A549 (cell line): ENCODE measurements around the gene PIGB. TPM values are rescaled to one million over a fixed set of nuclear protein-coding genes. Genes with fewer than 3 reads are reported as not detected.

Experiments used
- ATAC-seq, 2 experiments: fragments of 200-7000 bp in 1 of 2; fragments of >200 bp in 1 of 2; cut with Nextera tagmentation in 1 of 2; cut with Tn5 transposase in 1 of 2; 3 replicates each; pipeline versions ENCODE4 v1.8.0 to v1.9.1; 2018 to 2020; ENCODE audit warnings: mild to moderate bottlenecking in 1 of 2, moderate library complexity in 1 of 2
- CTCF ChIA-PET: fragments of 300-600 bp; sonication (Branson Sonifier 250); formaldehyde crosslinking; extraction: SDS; loops from one replicate; lab custom pipeline; 2021; ENCODE audit warnings: antibody characterized with exemption, inconsistent platforms; lab: Yijun Ruan, JAX
- POLR2A ChIA-PET: fragments of 350-600 bp; formaldehyde crosslinking; extraction: SDS; loops from one replicate; lab custom pipeline; 2021; ENCODE audit warnings: antibody characterized with exemption, inconsistent platforms; lab: Yijun Ruan, JAX
- DNase-seq, 2 experiments: peaks; one replicate each; pipeline versions ENCODE4 v3.0.0 to v3.0.0-alpha.2; 2011 to 2016; ENCODE audit warnings: low read depth in 1 of 2, low spot score in 1 of 2
- FAIRE-seq: peaks from 2 replicates; lab custom pipeline; 2011; peaks lifted over from hg19 to GRCh38; lab: Jason Lieb, UNC
- H3K27ac ChIP-seq, 2 experiments: fragments of >200 bp; sonication (Bioruptor Twin); formaldehyde crosslinking; 3 replicates each; pipeline ENCODE4 v1.5.1; 2016 to 2017
- H3K4me1 ChIP-seq: fragments of >200 bp; sonication (Bioruptor Twin); formaldehyde crosslinking; 3 replicates; pipeline ENCODE4 v1.6.1; 2016
- H3K4me2 ChIP-seq: fragments of >200 bp; sonication (Bioruptor Twin); formaldehyde crosslinking; 3 replicates; pipeline ENCODE4 v1.6.1; 2016
- H3K4me3 ChIP-seq: fragments of >200 bp; sonication (Bioruptor Twin); formaldehyde crosslinking; 3 replicates; pipeline ENCODE4 v1.5.1; 2016
- H3K9me3 ChIP-seq: fragments of >200 bp; sonication (Bioruptor Twin); formaldehyde crosslinking; 3 replicates; pipeline ENCODE4 v1.6.1; 2016
- BCL3 ChIP-seq: fragments of >200 bp; sonication (Bioruptor Twin); formaldehyde crosslinking; IDR thresholded peaks from 3 replicates; pipeline ENCODE4 v1.6.1; 2016
- BHLHE40 ChIP-seq: IDR thresholded peaks from 2 replicates; pipeline ENCODE4 v1.6.1; 2012; ENCODE audit warnings: low read depth, low read length, inconsistent platforms
- CTCF ChIP-seq: fragments of >200 bp; sonication (Bioruptor Twin); formaldehyde crosslinking; IDR thresholded peaks from 3 replicates; pipeline ENCODE4 v1.5.1; 2016
- EP300 ChIP-seq, 2 experiments: fragments of >200 bp; sonication (Bioruptor Twin); formaldehyde crosslinking; IDR thresholded peaks; 2 replicates in 1 of 2; 3 replicates in 1 of 2; pipeline ENCODE4 v1.6.1; 2016 to 2017
- ESRRA ChIP-seq: fragments of 150-350 bp; IDR thresholded peaks from 2 replicates; pipeline ENCODE4 v1.6.1; 2014; ENCODE audit warnings: mild to moderate bottlenecking, low read length, borderline replicate concordance
- FOSL2 ChIP-seq, 2 experiments: fragments of 450-650 bp in 1 of 2; fragments of >200 bp in 1 of 2; sonication (Bioruptor Twin) in 1 of 2; formaldehyde crosslinking; IDR thresholded peaks; 2 replicates each; pipeline versions ENCODE4 v1.5.0 to v1.6.1; 2016 to 2020; ENCODE audit warnings: mild to moderate bottlenecking in 1 of 2, moderate library complexity in 1 of 2
- GATA3 ChIP-seq: IDR thresholded peaks from 2 replicates; pipeline ENCODE4 v1.6.1; 2012; ENCODE audit warnings: borderline replicate concordance
- HES2 ChIP-seq: fragments of >200 bp; sonication (Bioruptor Twin); formaldehyde crosslinking; IDR thresholded peaks from 2 replicates; pipeline ENCODE4 v1.6.1; 2016
- HOXB5 ChIP-seq: fragments of 250-450 bp; sonication (Bioruptor Pico); IDR thresholded peaks from 2 replicates; pipeline ENCODE4 v1.5.0; 2020; ENCODE audit warnings: mild to moderate bottlenecking, moderate library complexity
- JUNB ChIP-seq: fragments of >200 bp; sonication (Bioruptor Twin); formaldehyde crosslinking; IDR thresholded peaks from 2 replicates; pipeline ENCODE4 v1.6.1; 2016
- MAFK ChIP-seq: fragments of 450-650 bp; IDR thresholded peaks from 2 replicates; pipeline ENCODE4 v1.6.1; 2014; ENCODE audit not compliant: partially characterized antibody
- NFE2L2 ChIP-seq: fragments of 150-350 bp; conservative IDR thresholded peaks from 2 replicates; pipeline ENCODE4 v1.6.1; 2014; ENCODE audit warnings: low read length
- NPAS2 ChIP-seq: fragments of 250-450 bp; sonication (Bioruptor Pico); IDR thresholded peaks from 2 replicates; pipeline ENCODE4 v1.8.0; 2022; ENCODE audit warnings: mild to moderate bottlenecking, moderate library complexity, borderline replicate concordance
- NR3C1 ChIP-seq: fragments of >200 bp; sonication (Bioruptor Twin); formaldehyde crosslinking; IDR thresholded peaks from 3 replicates; pipeline ENCODE4 v1.6.1; 2017
- PHF8 ChIP-seq: fragments of 200-600 bp; sonication (generic); IDR thresholded peaks from 2 replicates; pipeline ENCODE4 v1.6.1; 2016; ENCODE audit warnings: low read depth, mild to moderate bottlenecking, antibody characterized with exemption, moderate library complexity, borderline replicate concordance
- POLR2AphosphoS2 ChIP-seq: conservative IDR thresholded peaks from 2 replicates; pipeline ENCODE4 v1.6.1; 2012; ENCODE audit warnings: low read length, improper control_type of control experiment, inconsistent platforms
- RARB ChIP-seq: fragments of 250-450 bp; sonication (Bioruptor Pico); IDR thresholded peaks from 2 replicates; pipeline ENCODE4 v1.8.0; 2021; ENCODE audit warnings: mild to moderate bottlenecking, moderate library complexity
- RNF2 ChIP-seq: fragments of 200-600 bp; sonication (generic); IDR thresholded peaks from 2 replicates; pipeline ENCODE4 v1.6.1; 2016; ENCODE audit warnings: low read depth, mild to moderate bottlenecking, antibody characterized with exemption, moderate library complexity, borderline replicate concordance
- SMC3 ChIP-seq: fragments of >200 bp; sonication (Bioruptor Twin); formaldehyde crosslinking; IDR thresholded peaks from 3 replicates; pipeline ENCODE4 v1.6.1; 2018; ENCODE audit warnings: inconsistent platforms
- TFCP2L1 ChIP-seq: fragments of 250-450 bp; sonication (Bioruptor Pico); IDR thresholded peaks from 2 replicates; pipeline ENCODE4 v1.5.0; 2021; ENCODE audit warnings: mild to moderate bottlenecking
- TP53 ChIP-seq: fragments of 250-450 bp; sonication (Bioruptor Pico); IDR thresholded peaks from 2 replicates; pipeline ENCODE4 v1.5.0; 2021; ENCODE audit warnings: mild to moderate bottlenecking, moderate library complexity
- ZC3H11A ChIP-seq: fragments of 450-650 bp; IDR thresholded peaks from 2 replicates; pipeline ENCODE4 v1.6.1; 2014; ENCODE audit warnings: antibody characterized with exemption, mild to moderate bottlenecking
- ZSCAN20 ChIP-seq: fragments of 250-450 bp; sonication (Bioruptor Pico); IDR thresholded peaks from 2 replicates; pipeline ENCODE4 v1.8.0; 2022; ENCODE audit warnings: mild to moderate bottlenecking, moderate library complexity
- WGBS: methylation state at CpG from one replicate; pipeline ENCODE4 v1.1.6; 2017; ENCODE audit errors: missing lambda C conversion rate; 5-methylcytosine and 5-hydroxymethylcytosine counted together
- polyA plus RNA-seq, 4 experiments: library from polyadenylated mRNA; depleted of rRNA in 3 of 4; stranded (reverse); fragments of >200 nt; fragmentation: RNase III in 1 of 4; extraction: RNeasy Plus Mini Kit Qiagen cat#74134 plus additional on column Dnase treatment in 1 of 4; gene quantifications; 2 replicates in 3 of 4; 3 replicates in 1 of 4; pipeline ENCODE4 v1.2.3, GENCODE V29; 2011 to 2017
- TF ChIP-seq, protein P1 (sequence below): IDR thresholded peaks from 2 replicates; pipeline ENCODE4 v1.6.1; 2012; ENCODE audit warnings: low read depth, borderline replicate concordance

PIGB gene
- polyA plus RNA-seq, 2 of the 4 experiments (the other 2 are of a cell fraction) = 21.5 to 43.3 TPM

DNA sequence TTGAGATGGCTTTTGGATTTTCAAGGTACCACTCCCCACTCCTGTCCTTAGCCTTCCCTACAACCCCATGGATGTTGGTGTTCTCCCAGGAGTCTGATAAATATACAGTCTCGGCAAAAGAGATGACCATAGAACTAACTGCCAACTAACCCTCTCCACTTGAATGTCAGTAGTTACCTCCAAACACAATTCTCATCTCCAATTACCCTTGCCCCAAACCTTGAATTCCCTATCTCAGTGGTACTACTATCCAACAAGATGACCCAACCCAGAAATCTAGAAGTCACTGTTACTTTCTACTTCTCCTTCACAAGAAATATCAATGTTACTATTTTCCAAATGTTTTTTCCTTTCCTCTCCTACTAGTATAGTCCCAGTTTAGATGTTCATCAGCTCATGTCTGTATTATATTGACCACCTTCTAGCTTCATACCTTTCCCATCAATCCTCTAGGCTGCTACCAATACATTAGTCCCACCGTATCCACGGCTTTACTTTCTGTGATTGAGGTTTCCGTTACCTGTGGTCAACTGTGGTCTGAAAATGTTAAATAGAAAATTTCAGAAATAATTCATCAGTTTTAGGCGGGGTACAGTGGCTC is 38.1 kb downstream of the PIGB start:
- Histone ChIP-seq H3K4me1 (peaks cover 13% of the 10 kb centered on the region; the same call in 2 of the 3 replicates), H3K27ac (no peak overlapping the region), H3K4me2 (no peak overlapping the region), H3K4me3 (no peak overlapping the region), H3K9me3 (no peaks in the 10 kb centered on the region)
- TF ChIP-seq CTCF (no peak), POLR2AphosphoS2 (0 out of 2 replicates have a peak, but pooled peaks have one; percentile 51)
- WGBS = 96% methylated on average over 5 of the region's 5 CpGs
- ChIA-PET POLR2A (interaction anchor here (0.7 kb wide), 1 partner anchor 160 kb away, joined by 3 read pairs; the partner anchor contains the start of gene RSL24D1), CTCF (interaction anchor here (0.6 to 1.3 kb wide), 2 partner anchors 12 to 140 kb away, joined by 3 read pairs; no protein-coding TSS in a partner anchor)
- DNase-seq (no peak), ATAC-seq (no peak), FAIRE-seq (peak; percentile 74)

GRCh38 chr15:55357774-55358173 is 38.8 kb downstream of the PIGB start:
- WGBS = 89% methylated on average over 2 of the region's 2 CpGs
- H3K4me1 ChIP-seq = peaks cover 13% of the 10 kb centered on the region; the same call in 2 of the 3 replicates
- no peak overlapping the region for H3K4me2 ChIP-seq
- no peak for TF ChIP-seq BCL3
- TF ChIP-seq NR3C1 = no peak
- TF ChIP-seq SMC3 = no peak
- TF ChIP-seq NPAS2 (CRISPR knock-in tag) = no peak
- TF ChIP-seq RARB (CRISPR knock-in tag) = no peak
- TF ChIP-seq HOXB5 (CRISPR knock-in tag) = no peak
- no peak for FAIRE-seq
- POLR2A ChIA-PET = interaction anchor here (0.7 kb wide), 1 partner anchor 161 kb away, joined by 3 read pairs; the partner anchor contains the start of gene RSL24D1
- no peak overlapping the region for H3K4me3 ChIP-seq
- no peak for ATAC-seq
- no peak for DNase-seq
- no peak overlapping the region for H3K27ac ChIP-seq
- no peaks in the 10 kb centered on the region for H3K9me3 ChIP-seq
- CTCF ChIA-PET = interaction anchor here (0.6 to 1.5 kb wide), 7 partner anchors 10 to 141 kb away, joined by 3 to 7 read pairs (median 3); no protein-coding TSS in a partner anchor

- CTCF ChIA-PET = interaction anchor here (1.0 to 1.5 kb wide), 7 partner anchors 9 to 84 kb away, joined by 3 to 7 read pairs (median 3); no protein-coding TSS in a partner anchor
- Histone ChIP-seq H3K4me2 (peak overlapping the region; percentile 7; the same call in 1 of the 3 replicates), H3K27ac (no peak overlapping the region), H3K9me3 (no peaks in the 10 kb centered on the region), H3K4me1 (peaks cover 13% of the 10 kb centered on the region; the same call in 2 of the 3 replicates), H3K4me3 (no peak overlapping the region)
- ATAC-seq = no peak
- DNase-seq = no peak
- TF ChIP-seq, protein P1, sequence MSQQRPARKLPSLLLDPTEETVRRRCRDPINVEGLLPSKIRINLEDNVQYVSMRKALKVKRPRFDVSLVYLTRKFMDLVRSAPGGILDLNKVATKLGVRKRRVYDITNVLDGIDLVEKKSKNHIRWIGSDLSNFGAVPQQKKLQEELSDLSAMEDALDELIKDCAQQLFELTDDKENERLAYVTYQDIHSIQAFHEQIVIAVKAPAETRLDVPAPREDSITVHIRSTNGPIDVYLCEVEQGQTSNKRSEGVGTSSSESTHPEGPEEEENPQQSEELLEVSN = no peak
- TF ChIP-seq ESRRA (no peak), NPAS2 (CRISPR knock-in tag) (no peak), NR3C1 (no peak), PHF8 (no peak), HES2 (no peak), MAFK (no peak), FOSL2 (IDR thresholded peaks at IDR 0.05) (no peak), FOSL2 (CRISPR knock-in tag; IDR thresholded peaks at IDR 0.05) (no peak), JUNB (no peak), TFCP2L1 (CRISPR knock-in tag) (no peak), NFE2L2 (no peak), BHLHE40 (no peak), ZSCAN20 (no peak), ZC3H11A (no peak), TP53 (CRISPR knock-in tag) (no peak), EP300 (IDR thresholded peaks at IDR 0.05) (no peak), GATA3 (no peak), RNF2 (no peak)
- POLR2A ChIA-PET = interaction anchor here (1.2 kb wide), 1 partner anchor 50 kb away, joined by 3 read pairs; the partner anchor contains the start of genes CCPG1 and PIERCE2
- FAIRE-seq = no peak
Measured at GRCh38 chr15:55358471-55358870, 39.4 kb downstream of the PIGB start.
